Testis (tissue), 3 donors: ENCODE data around the gene LUZP2. TPM values are rescaled to one million over a fixed set of nuclear protein-coding genes. Genes with fewer than 3 reads are reported as not detected.

Source experiments
- DNase-seq: peaks from one replicate; pipeline ENCODE4 v3.0.0-alpha.2; 2019
- H3K27ac ChIP-seq, 2 donors: fragments of 200-600 bp; sonication (generic); one replicate each; pipeline ENCODE4 v1.5.1; 2019
- H3K27me3 ChIP-seq: fragments of 200-600 bp; sonication (generic); one replicate; pipeline ENCODE4 v1.5.1; 2019
- H3K36me3 ChIP-seq: fragments of 200-600 bp; sonication (generic); one replicate; pipeline ENCODE4 v1.5.1; 2017; ENCODE audit warnings: low read depth; ENCODE audit errors: missing control alignments
- H3K4me1 ChIP-seq: fragments of 200-600 bp; sonication (generic); one replicate; pipeline ENCODE4 v1.5.1; 2019
- H3K4me3 ChIP-seq, 2 donors: fragments of 200-600 bp; sonication (generic); one replicate each; pipeline ENCODE4 v1.5.1; 2017 to 2019
- H3K9me3 ChIP-seq: fragments of 200-600 bp; sonication (generic); one replicate; pipeline ENCODE4 v1.5.1; 2017
- CTCF ChIP-seq, 3 experiments: fragments of 450-650 bp in 2 of 3; fragments of 200-600 bp in 1 of 3; sonication (generic) in 1 of 3; IDR thresholded peaks; one replicate each; pipeline ENCODE4 v1.5.1; 2016 to 2019; ENCODE audit warnings: antibody characterized with exemption in 3 of 3, mild to moderate bottlenecking in 2 of 3, moderate library complexity in 1 of 3
- POLR2A ChIP-seq: fragments of 450-650 bp; IDR thresholded peaks from one replicate; pipeline ENCODE4 v1.6.1; 2017; ENCODE audit warnings: antibody characterized with exemption, mild to moderate bottlenecking, moderate library complexity
- WGBS, 2 donors: methylation state at CpG; one replicate each; pipeline ENCODE4 v1.1.5; 2018; 5-methylcytosine and 5-hydroxymethylcytosine counted together
- intact Hi-C: fragments of 100-400 bp; cut with DNase I; formaldehyde crosslinking; loops from one replicate; pipeline ENCODE4 v1.15.1; 2023; ENCODE audit warnings: low total_unique reads
- polyA plus RNA-seq: library from polyadenylated mRNA; stranded (reverse); fragments of 350-450 nt; fragmentation: Illumina TruSeq; extraction: RNeasy Lipid Tissue Mini Kit (QIAGEN cat#74804); gene quantifications from one replicate; pipeline ENCODE4 v1.2.3, GENCODE V29; 2014; ENCODE audit warnings: low read depth, low replicate concordance; ENCODE audit not compliant: insufficient read depth
- total RNA-seq, 2 donors: library from RNA; depleted of rRNA; stranded (reverse); fragments of >200 nt; gene quantifications; one replicate each; pipeline ENCODE4 v1.2.3, GENCODE V29; 2016

Gene LUZP2
- total and polyA plus RNA-seq, 3 donors from 2014 or later, result 0.63 to 0.98 (median 0.74) TPM

- no peaks in the 10 kb centered on the region for H3K4me1 ChIP-seq
- no peak for TF ChIP-seq CTCF (IDR thresholded peaks at IDR 0.05)
- TF ChIP-seq POLR2A, result no peak
- no peaks in the 10 kb centered on the region for H3K27me3 ChIP-seq
- no peak for DNase-seq
- no peak overlapping the region for H3K4me3 ChIP-seq
- intact Hi-C loops, result no loop called here
- no peaks in the 10 kb centered on the region for H3K36me3 ChIP-seq
- 86 to 94% methylated on average over 1 of the region's 1 CpG for WGBS, 2 donors
- no peak overlapping the region for H3K27ac ChIP-seq
- no peaks in the 10 kb centered on the region for H3K9me3 ChIP-seq
Observed at GRCh38 chr11:24714601-24715000, 217.7 kb downstream of the LUZP2 start.

- H3K4me1 ChIP-seq, result no peaks in the 10 kb centered on the region
- intact Hi-C loops, result no loop called here
- H3K27ac ChIP-seq, result no peak overlapping the region
- TF ChIP-seq CTCF (IDR thresholded peaks at IDR 0.05) (no peak), POLR2A (no peak)
- H3K27me3 ChIP-seq, result no peaks in the 10 kb centered on the region
- H3K9me3 ChIP-seq, result no peaks in the 10 kb centered on the region
- H3K36me3 ChIP-seq, result no peaks in the 10 kb centered on the region
- no peak overlapping the region for H3K4me3 ChIP-seq
- DNase-seq, result no peak
- 86 to 91% methylated on average over 5 of the region's 5 CpGs for WGBS, 2 donors
Observed at GRCh38 chr11:24716403-24716802, 219.6 kb downstream of the LUZP2 start.

GRCh38 chr11:24723231-24723630, 226.4 kb downstream of the LUZP2 start:
- WGBS, 2 donors, result 92% methylated on average over 5 of the region's 5 CpGs
- Histone ChIP-seq H3K4me3 (no peak overlapping the region), H3K9me3 (no peaks in the 10 kb centered on the region), H3K36me3 (no peaks in the 10 kb centered on the region), H3K27me3 (no peaks in the 10 kb centered on the region), H3K27ac (no peak overlapping the region), H3K4me1 (no peaks in the 10 kb centered on the region)
- TF ChIP-seq POLR2A (no peak), CTCF (IDR thresholded peaks at IDR 0.05) (no peak)
- intact Hi-C loops, result no loop called here
- DNase-seq, result no peak

- TF ChIP-seq CTCF (IDR thresholded peaks at IDR 0.05) (no peak), POLR2A (no peak)
- H3K4me3 ChIP-seq, result no peak overlapping the region
- intact Hi-C loops, result no loop called here
- no peaks in the 10 kb centered on the region for H3K4me1 ChIP-seq
- H3K27ac ChIP-seq, result no peak overlapping the region
- 83 to 85% methylated on average over 1 of the region's 1 CpG for WGBS, 2 donors
- no peaks in the 10 kb centered on the region for H3K36me3 ChIP-seq
- DNase-seq, result no peak
- no peaks in the 10 kb centered on the region for H3K27me3 ChIP-seq
- no peaks in the 10 kb centered on the region for H3K9me3 ChIP-seq
Observed at GRCh38 chr11:24731554-24731953, 234.7 kb downstream of the LUZP2 start.

- intact Hi-C loops, result no loop called here
- 49 to 53% methylated on average over 3 of the region's 3 CpGs for WGBS, 2 donors
- TF ChIP-seq POLR2A (no peak), CTCF (IDR thresholded peaks at IDR 0.05) (no peak)
- Histone ChIP-seq H3K4me1 (no peaks in the 10 kb centered on the region), H3K9me3 (no peaks in the 10 kb centered on the region), H3K27me3 (no peaks in the 10 kb centered on the region), H3K4me3 (no peak overlapping the region), H3K27ac (no peak overlapping the region), H3K36me3 (no peaks in the 10 kb centered on the region)
- no peak for DNase-seq
Observed at GRCh38 chr11:24734742-24735237, 237.9 kb downstream of the LUZP2 start.
